Measurements from ENCODE around the gene CHMP6. TPM values are rescaled to one million over a fixed set of nuclear protein-coding genes. Genes with fewer than 3 reads are reported as not detected.
A peak's percentile ranks its signal among the peaks of the same experiment; 100 is the strongest.

Gene CHMP6
- total RNA-seq, 1 experiment from 2014 or later: 22.0 TPM

DNA sequence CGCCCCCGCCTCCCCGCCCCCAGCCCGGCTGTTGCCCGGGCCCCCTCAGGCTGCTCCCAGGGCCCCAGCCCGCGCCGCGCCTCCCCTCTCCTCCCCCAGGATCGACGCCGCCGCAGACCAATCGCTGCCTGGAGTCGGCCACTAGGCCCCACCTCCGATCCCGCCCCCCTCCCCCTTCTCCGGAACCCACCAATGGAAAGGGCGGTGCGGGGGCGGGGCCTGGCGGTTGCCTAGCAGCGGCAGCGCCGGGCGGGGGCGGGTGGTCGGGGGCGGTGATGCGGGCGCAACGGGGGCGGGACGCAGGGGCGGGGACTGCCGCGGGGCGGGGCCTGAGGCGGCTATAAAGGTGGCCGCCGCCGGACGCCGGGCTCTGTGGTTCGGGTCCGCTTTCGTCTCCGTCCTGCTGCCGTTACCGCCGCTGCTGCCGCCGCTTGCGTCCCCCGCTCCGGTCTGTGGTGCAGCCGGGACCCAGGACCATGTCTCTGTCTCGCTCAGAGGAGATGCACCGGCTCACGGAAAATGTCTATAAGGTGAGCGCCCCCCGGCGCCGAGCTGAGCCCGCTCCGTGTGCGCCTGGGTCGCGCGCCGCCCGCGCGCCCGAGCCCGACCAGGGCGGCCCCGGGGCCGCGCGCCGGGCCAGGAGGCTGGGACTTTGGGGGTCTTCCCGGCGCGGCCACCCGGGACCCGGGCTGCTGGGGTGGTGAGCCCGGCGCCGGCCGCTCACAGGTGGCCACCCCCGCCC is 43.3 kb downstream of the CHMP6 start, which contains the start of gene BAIAP2:
Gene BAIAP2 (plus strand): TSS at position 373 of the 742 bp plus-strand sequence. CDS start 104 bp downstream, at position 477.
- POLR2A ChIA-PET: interaction anchor here (1.0 to 2.1 kb wide), 2 partner anchors 9 to 15 kb away, joined by 5 to 10 read pairs; no protein-coding TSS in a partner anchor
- H2AFZ ChIP-seq (ENCODE audit: low read depth, low read length, poor library complexity, severe bottlenecking): no peak within 1 kb of the TSS
- peak; percentile 94 for TF ChIP-seq SP1 (IDR thresholded peaks at IDR 0.05; ENCODE audit: low read depth)
- TF ChIP-seq YY1 (IDR thresholded peaks at IDR 0.05; ENCODE audit: extremely low read depth, insufficient replicate concordance, low read depth, low read length): peak; percentile 61
- TF ChIP-seq, protein P1, sequence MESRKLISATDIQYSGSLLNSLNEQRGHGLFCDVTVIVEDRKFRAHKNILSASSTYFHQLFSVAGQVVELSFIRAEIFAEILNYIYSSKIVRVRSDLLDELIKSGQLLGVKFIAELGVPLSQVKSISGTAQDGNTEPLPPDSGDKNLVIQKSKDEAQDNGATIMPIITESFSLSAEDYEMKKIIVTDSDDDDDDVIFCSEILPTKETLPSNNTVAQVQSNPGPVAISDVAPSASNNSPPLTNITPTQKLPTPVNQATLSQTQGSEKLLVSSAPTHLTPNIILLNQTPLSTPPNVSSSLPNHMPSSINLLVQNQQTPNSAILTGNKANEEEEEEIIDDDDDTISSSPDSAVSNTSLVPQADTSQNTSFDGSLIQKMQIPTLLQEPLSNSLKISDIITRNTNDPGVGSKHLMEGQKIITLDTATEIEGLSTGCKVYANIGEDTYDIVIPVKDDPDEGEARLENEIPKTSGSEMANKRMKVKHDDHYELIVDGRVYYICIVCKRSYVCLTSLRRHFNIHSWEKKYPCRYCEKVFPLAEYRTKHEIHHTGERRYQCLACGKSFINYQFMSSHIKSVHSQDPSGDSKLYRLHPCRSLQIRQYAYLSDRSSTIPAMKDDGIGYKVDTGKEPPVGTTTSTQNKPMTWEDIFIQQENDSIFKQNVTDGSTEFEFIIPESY (IDR thresholded peaks at IDR 0.05; ENCODE audit: extremely low read depth, insufficient replicate concordance, low read length): peak; percentile 37
- TF ChIP-seq, protein P2, sequence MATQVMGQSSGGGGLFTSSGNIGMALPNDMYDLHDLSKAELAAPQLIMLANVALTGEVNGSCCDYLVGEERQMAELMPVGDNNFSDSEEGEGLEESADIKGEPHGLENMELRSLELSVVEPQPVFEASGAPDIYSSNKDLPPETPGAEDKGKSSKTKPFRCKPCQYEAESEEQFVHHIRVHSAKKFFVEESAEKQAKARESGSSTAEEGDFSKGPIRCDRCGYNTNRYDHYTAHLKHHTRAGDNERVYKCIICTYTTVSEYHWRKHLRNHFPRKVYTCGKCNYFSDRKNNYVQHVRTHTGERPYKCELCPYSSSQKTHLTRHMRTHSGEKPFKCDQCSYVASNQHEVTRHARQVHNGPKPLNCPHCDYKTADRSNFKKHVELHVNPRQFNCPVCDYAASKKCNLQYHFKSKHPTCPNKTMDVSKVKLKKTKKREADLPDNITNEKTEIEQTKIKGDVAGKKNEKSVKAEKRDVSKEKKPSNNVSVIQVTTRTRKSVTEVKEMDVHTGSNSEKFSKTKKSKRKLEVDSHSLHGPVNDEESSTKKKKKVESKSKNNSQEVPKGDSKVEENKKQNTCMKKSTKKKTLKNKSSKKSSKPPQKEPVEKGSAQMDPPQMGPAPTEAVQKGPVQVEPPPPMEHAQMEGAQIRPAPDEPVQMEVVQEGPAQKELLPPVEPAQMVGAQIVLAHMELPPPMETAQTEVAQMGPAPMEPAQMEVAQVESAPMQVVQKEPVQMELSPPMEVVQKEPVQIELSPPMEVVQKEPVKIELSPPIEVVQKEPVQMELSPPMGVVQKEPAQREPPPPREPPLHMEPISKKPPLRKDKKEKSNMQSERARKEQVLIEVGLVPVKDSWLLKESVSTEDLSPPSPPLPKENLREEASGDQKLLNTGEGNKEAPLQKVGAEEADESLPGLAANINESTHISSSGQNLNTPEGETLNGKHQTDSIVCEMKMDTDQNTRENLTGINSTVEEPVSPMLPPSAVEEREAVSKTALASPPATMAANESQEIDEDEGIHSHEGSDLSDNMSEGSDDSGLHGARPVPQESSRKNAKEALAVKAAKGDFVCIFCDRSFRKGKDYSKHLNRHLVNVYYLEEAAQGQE (IDR thresholded peaks at IDR 0.05; ENCODE audit: low read depth): no peak
- no peak for TF ChIP-seq CEBPB (IDR thresholded peaks at IDR 0.05; ENCODE audit: low read depth)
- no peak for TF ChIP-seq ZNF274 (IDR thresholded peaks at IDR 0.05; ENCODE audit: low read depth, low read length)
- no peak for TF ChIP-seq ZFX (IDR thresholded peaks at IDR 0.05)
- TF ChIP-seq, protein P3, sequence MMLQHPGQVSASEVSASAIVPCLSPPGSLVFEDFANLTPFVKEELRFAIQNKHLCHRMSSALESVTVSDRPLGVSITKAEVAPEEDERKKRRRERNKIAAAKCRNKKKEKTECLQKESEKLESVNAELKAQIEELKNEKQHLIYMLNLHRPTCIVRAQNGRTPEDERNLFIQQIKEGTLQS (IDR thresholded peaks at IDR 0.05): no peak
- TF ChIP-seq POLR2AphosphoS5 (IDR thresholded peaks at IDR 0.05; ENCODE audit: low read depth, low read length): peak; percentile 100
- TF ChIP-seq, protein P4, sequence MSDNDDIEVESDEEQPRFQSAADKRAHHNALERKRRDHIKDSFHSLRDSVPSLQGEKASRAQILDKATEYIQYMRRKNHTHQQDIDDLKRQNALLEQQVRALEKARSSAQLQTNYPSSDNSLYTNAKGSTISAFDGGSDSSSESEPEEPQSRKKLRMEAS (IDR thresholded peaks at IDR 0.05): no peak
- no peak for TF ChIP-seq JUND (IDR thresholded peaks at IDR 0.05)
- no peak for TF ChIP-seq ELF1 (IDR thresholded peaks at IDR 0.05; ENCODE audit: borderline replicate concordance, low read depth)
- peak; percentile 99 for TF ChIP-seq POLR2A (IDR thresholded peaks at IDR 0.05; ENCODE audit: borderline replicate concordance, extremely low read depth, insufficient read depth, insufficient read length)
- no peak for TF ChIP-seq SRF (IDR thresholded peaks at IDR 0.05; ENCODE audit: low read depth)
- TF ChIP-seq, protein P5, sequence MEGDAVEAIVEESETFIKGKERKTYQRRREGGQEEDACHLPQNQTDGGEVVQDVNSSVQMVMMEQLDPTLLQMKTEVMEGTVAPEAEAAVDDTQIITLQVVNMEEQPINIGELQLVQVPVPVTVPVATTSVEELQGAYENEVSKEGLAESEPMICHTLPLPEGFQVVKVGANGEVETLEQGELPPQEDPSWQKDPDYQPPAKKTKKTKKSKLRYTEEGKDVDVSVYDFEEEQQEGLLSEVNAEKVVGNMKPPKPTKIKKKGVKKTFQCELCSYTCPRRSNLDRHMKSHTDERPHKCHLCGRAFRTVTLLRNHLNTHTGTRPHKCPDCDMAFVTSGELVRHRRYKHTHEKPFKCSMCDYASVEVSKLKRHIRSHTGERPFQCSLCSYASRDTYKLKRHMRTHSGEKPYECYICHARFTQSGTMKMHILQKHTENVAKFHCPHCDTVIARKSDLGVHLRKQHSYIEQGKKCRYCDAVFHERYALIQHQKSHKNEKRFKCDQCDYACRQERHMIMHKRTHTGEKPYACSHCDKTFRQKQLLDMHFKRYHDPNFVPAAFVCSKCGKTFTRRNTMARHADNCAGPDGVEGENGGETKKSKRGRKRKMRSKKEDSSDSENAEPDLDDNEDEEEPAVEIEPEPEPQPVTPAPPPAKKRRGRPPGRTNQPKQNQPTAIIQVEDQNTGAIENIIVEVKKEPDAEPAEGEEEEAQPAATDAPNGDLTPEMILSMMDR (IDR thresholded peaks at IDR 0.05 in 2 of 3, conservative IDR thresholded peaks at IDR 0.05 in 1 of 3; ENCODE audit: borderline replicate concordance in 1 of 3, insufficient read depth in 1 of 3, low read depth in 2 of 3, low read length in 2 of 3): no peak
- no peak for TF ChIP-seq RAD21 (IDR thresholded peaks at IDR 0.05; ENCODE audit: low read depth)
- peak; percentile 98; the same call in 1 of the 2 replicates for TF ChIP-seq SIN3A (IDR thresholded peaks at IDR 0.05; ENCODE audit: low read depth)
- TF ChIP-seq TCF7L2 (IDR thresholded peaks at IDR 0.05; ENCODE audit: borderline replicate concordance, extremely low read depth, insufficient read depth, insufficient read length): no peak
- no peak for TF ChIP-seq EZH2 (IDR thresholded peaks at IDR 0.05)

More for the DNA sequence above, 43.3 kb downstream of the CHMP6 start, which contains the start of gene BAIAP2:
- H3K36me3 ChIP-seq (ENCODE audit: control insufficient read depth in 1 of 2, insufficient read depth in 2 of 2, low read length in 2 of 2): peaks cover 8 to 27% of the 10 kb centered on the region in 2 experiments; a peak in 3 of 4 replicates
- H3K9me3 ChIP-seq (ENCODE audit: control insufficient read depth in 1 of 2, insufficient read depth in 1 of 2, low read depth in 1 of 2, low read length in 2 of 2): no peaks in the 10 kb centered on the region
- ChIA-PET CTCF (no interaction called here), RAD21 (ENCODE audit: low non-redundant PET in 1 of 2, low total read pairs in 2 of 2, uncharacterized antibody in 2 of 2, unreplicated experiment in 2 of 2) (no interaction called here)
- H3K4me3 ChIP-seq (replicated peaks in 1 of 2; ENCODE audit: low read depth in 1 of 2, low read length in 2 of 2): peak within 1 kb of the TSS; percentile 77 to 93
- peaks cover 46% of the 10 kb centered on the region for H3K79me2 ChIP-seq (ENCODE audit: insufficient read depth, low read length)
- H3K9me2 ChIP-seq (ENCODE audit: insufficient read depth): no peaks in the 10 kb centered on the region
- peak within 1 kb of the TSS; percentile 85 for H3K9ac ChIP-seq (ENCODE audit: low read length)
- BruUV-seq (replicated peaks): no TSS peak
- peak within 1 kb of the TSS; percentile 100 for H3K4me2 ChIP-seq (ENCODE audit: low read length)
- H3K27ac ChIP-seq (ENCODE audit: low read depth, low read length): peak within 1 kb of the TSS; percentile 81
- peaks cover 48 to 52% of the 10 kb centered on the region in 2 experiments for H3K4me1 ChIP-seq (ENCODE audit: control insufficient read depth in 1 of 2, insufficient read depth in 2 of 2, low read length in 2 of 2)
- intact Hi-C loops (cut with micrococcal nuclease): loop anchor here (2.0 kb wide), 1 partner anchor 66 kb away; no protein-coding TSS in a partner anchor
- ATAC-seq (peak; percentile 92), DNase-seq (ENCODE audit: low read depth, low spot score) (peak; percentile 90)
- H4K20me1 ChIP-seq (ENCODE audit: insufficient read depth): peaks cover 7% of the 10 kb centered on the region; the same call in 1 of the 2 replicates
- no peaks in the 10 kb centered on the region for H3K27me3 ChIP-seq (ENCODE audit: insufficient read depth, low read length)
